Panc1 (cell line): ENCODE measurements around the gene AHDC1. TPM values are rescaled to one million over a fixed set of nuclear protein-coding genes. Genes with fewer than 3 reads are reported as not detected.
"Not testable (repeated sequence)": the region's sequence is repeated elsewhere in the genome, so short reads cannot be mapped to it uniquely, and the experiment has no call there.

ENCODE experiments used
- ATAC-seq: fragments of 200-7000 bp; cut with Tn5 transposase; 2 replicates; pipeline ENCODE4 v1.9.1; 2020; ENCODE audit warnings: mild to moderate bottlenecking, moderate library complexity
- BruUV-seq: library from RNA; stranded (reverse); fragments of 400-500 nt; replicated peaks from 2 replicates; lab custom pipeline; 2021; lab: Mats Ljungman, UMichigan
- CTCF ChIA-PET: fragments of 300-600 bp; sonication (Branson Sonifier 250); formaldehyde crosslinking; loops from one replicate; lab custom pipeline; 2022; ENCODE audit warnings: antibody characterized with exemption; lab: Charles Lee
- POLR2A ChIA-PET: fragments of 300-600 bp; sonication (Branson Sonifier 250); formaldehyde crosslinking; loops from one replicate; lab custom pipeline; 2022; ENCODE audit warnings: antibody characterized with exemption; lab: Charles Lee
- DNase-seq: peaks from one replicate; pipeline ENCODE4 v3.0.0-alpha.2; 2010; ENCODE audit warnings: low read depth, low spot score
- H3K27ac ChIP-seq: 2 replicates; pipeline ENCODE4 v1.5.1; 2011; ENCODE audit warnings: mild to moderate bottlenecking, low read length, inconsistent platforms
- H3K27me3 ChIP-seq: fragments of 200-500 bp; sonication (Bioruptor generic); 2 replicates; pipeline ENCODE4 v1.6.0; 2014; ENCODE audit warnings: low read length, inconsistent platforms; ENCODE audit not compliant: control insufficient read depth, insufficient read depth
- H3K36me3 ChIP-seq: fragments of 200-500 bp; sonication (Bioruptor generic); 2 replicates; pipeline ENCODE4 v1.5.1; 2014; ENCODE audit warnings: inconsistent platforms, mild to moderate bottlenecking, low read length, moderate library complexity; ENCODE audit not compliant: control insufficient read depth, insufficient read depth
- H3K4me1 ChIP-seq: 2 replicates; pipeline ENCODE4 v1.5.1; 2011; ENCODE audit warnings: inconsistent platforms, mild to moderate bottlenecking, low read length, moderate library complexity; ENCODE audit not compliant: control insufficient read depth, insufficient read depth
- H3K4me3 ChIP-seq, 2 experiments: 2 replicates each; pipeline ENCODE4 v1.5.1; 2011 to 2012; ENCODE audit warnings: low read depth in 2 of 2, low read length in 2 of 2, mild to moderate bottlenecking in 2 of 2, inconsistent platforms in 1 of 2, moderate library complexity in 1 of 2
- H3K9me3 ChIP-seq: fragments of 200-500 bp; sonication (Bioruptor generic); 2 replicates; pipeline ENCODE4 v1.5.1; 2014; ENCODE audit warnings: low read depth, mild to moderate bottlenecking, inconsistent platforms, low read length, moderate library complexity; ENCODE audit not compliant: control insufficient read depth, insufficient read depth
- POLR2AphosphoS5 ChIP-seq: IDR thresholded peaks from 2 replicates; pipeline ENCODE4 v1.6.1; 2012; ENCODE audit warnings: mild to moderate bottlenecking, low read depth, low read length, moderate library complexity
- SIN3A ChIP-seq: IDR thresholded peaks from 2 replicates; pipeline ENCODE4 v1.6.1; 2012; ENCODE audit warnings: low read depth, mild to moderate bottlenecking, low read length, moderate library complexity, borderline replicate concordance; ENCODE audit not compliant: insufficient read depth
- TCF7L2 ChIP-seq: IDR thresholded peaks from 2 replicates; pipeline ENCODE4 v1.6.1; 2011; ENCODE audit warnings: mild to moderate bottlenecking, low read depth, low read length, inconsistent platforms
- in situ Hi-C: cut with HindIII; loops from 2 replicates; pipeline ENCODE4 v1.10.0; 2016; ENCODE audit warnings: low sequenced_read_pairs, low pct_unique_long_range_greater_than_20kb
- intact Hi-C: fragments of 100-400 bp; cut with micrococcal nuclease; formaldehyde crosslinking; loops from one replicate; pipeline ENCODE4 v1.10.0; 2022; ENCODE audit not compliant: unreplicated experiment
- total RNA-seq: library from RNA; stranded (reverse); gene quantifications from one replicate; pipeline ENCODE4 v1.2.1, GENCODE V29; 2021; ENCODE audit not compliant: unreplicated experiment
- TF ChIP-seq, protein P1 (sequence below): fragments of 450-650 bp; IDR thresholded peaks from 2 replicates; pipeline ENCODE4 v1.5.1; 2017; ENCODE audit warnings: mild to moderate bottlenecking
- TF ChIP-seq, protein P2 (sequence below), 2 experiments: IDR thresholded peaks; 2 replicates each; pipeline ENCODE4 v1.6.1; 2011 to 2012; ENCODE audit warnings: low read depth in 2 of 2, control low read depth in 1 of 2, low read length in 1 of 2, mild to moderate bottlenecking in 1 of 2, moderate library complexity in 1 of 2; ENCODE audit not compliant: insufficient read depth in 1 of 2

AHDC1 gene
- total RNA-seq, 1 experiment from 2014 or later = 47.1 TPM

DNA sequence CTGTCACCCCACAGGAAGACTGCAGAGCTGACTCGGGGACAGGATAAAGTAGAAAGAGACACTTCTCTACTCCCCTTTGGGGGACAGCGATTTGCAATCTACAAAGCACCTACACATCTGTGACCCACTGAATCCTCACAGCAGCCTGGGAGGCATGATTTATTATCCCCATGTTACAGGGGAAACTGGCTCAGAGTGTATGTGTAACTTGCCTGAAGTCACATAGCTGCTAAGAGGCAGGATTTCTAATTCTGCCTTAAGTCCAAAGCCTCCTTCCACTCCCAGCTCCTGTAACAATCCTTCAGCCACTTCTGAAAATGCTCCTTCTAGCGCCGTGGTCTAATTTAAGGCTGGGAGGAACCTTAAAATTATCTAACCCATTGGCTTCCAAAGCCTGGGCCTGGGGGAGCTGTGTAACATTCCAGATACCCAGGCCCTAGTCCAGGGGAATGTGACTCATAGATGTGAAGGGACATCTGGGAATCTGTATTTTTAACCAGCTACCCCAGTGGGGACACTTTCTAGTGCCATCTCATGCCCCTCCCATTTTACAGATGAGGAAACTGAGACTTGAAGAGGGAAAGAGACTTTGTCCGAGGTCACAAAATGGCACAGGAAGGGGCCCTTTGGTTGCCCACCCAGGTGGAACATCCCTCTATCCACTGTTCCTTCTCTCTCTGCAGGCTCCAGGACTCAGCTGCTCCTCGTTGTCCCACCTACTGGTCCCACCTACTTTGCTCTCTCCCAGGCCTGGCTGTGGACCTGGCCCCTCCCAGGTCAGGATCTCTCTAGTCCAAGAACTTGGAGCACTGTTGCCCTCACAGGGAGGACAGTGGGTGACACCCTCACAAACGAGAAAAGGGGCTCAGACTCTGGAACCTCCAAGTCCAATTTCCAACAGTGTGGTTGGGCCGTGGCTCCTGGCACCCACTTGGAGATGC is 48.9 kb downstream of the AHDC1 start:
- intact Hi-C loops = loop anchor here (5.0 kb wide), 1 partner anchor 52 kb away; no protein-coding TSS in a partner anchor
- no TSS peak for BruUV-seq
- no peaks in the 10 kb centered on the region for H3K9me3 ChIP-seq
- H3K27me3 ChIP-seq = no peaks in the 10 kb centered on the region
- TF ChIP-seq, protein P1, sequence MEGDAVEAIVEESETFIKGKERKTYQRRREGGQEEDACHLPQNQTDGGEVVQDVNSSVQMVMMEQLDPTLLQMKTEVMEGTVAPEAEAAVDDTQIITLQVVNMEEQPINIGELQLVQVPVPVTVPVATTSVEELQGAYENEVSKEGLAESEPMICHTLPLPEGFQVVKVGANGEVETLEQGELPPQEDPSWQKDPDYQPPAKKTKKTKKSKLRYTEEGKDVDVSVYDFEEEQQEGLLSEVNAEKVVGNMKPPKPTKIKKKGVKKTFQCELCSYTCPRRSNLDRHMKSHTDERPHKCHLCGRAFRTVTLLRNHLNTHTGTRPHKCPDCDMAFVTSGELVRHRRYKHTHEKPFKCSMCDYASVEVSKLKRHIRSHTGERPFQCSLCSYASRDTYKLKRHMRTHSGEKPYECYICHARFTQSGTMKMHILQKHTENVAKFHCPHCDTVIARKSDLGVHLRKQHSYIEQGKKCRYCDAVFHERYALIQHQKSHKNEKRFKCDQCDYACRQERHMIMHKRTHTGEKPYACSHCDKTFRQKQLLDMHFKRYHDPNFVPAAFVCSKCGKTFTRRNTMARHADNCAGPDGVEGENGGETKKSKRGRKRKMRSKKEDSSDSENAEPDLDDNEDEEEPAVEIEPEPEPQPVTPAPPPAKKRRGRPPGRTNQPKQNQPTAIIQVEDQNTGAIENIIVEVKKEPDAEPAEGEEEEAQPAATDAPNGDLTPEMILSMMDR = no peak
- TF ChIP-seq, protein P2, sequence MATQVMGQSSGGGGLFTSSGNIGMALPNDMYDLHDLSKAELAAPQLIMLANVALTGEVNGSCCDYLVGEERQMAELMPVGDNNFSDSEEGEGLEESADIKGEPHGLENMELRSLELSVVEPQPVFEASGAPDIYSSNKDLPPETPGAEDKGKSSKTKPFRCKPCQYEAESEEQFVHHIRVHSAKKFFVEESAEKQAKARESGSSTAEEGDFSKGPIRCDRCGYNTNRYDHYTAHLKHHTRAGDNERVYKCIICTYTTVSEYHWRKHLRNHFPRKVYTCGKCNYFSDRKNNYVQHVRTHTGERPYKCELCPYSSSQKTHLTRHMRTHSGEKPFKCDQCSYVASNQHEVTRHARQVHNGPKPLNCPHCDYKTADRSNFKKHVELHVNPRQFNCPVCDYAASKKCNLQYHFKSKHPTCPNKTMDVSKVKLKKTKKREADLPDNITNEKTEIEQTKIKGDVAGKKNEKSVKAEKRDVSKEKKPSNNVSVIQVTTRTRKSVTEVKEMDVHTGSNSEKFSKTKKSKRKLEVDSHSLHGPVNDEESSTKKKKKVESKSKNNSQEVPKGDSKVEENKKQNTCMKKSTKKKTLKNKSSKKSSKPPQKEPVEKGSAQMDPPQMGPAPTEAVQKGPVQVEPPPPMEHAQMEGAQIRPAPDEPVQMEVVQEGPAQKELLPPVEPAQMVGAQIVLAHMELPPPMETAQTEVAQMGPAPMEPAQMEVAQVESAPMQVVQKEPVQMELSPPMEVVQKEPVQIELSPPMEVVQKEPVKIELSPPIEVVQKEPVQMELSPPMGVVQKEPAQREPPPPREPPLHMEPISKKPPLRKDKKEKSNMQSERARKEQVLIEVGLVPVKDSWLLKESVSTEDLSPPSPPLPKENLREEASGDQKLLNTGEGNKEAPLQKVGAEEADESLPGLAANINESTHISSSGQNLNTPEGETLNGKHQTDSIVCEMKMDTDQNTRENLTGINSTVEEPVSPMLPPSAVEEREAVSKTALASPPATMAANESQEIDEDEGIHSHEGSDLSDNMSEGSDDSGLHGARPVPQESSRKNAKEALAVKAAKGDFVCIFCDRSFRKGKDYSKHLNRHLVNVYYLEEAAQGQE (IDR thresholded peaks at IDR 0.05; ENCODE audit: insufficient read depth in 1 of 2, low read depth in 2 of 2, low read length in 1 of 2) = no peak
- TF ChIP-seq POLR2AphosphoS5 (no peak), TCF7L2 (no peak), SIN3A (no peak)
- no peak overlapping the region for H3K4me3 ChIP-seq
- ChIA-PET CTCF (interaction anchor here (0.5 to 2.8 kb wide), 3 partner anchors 15 to 46 kb away, joined by 3 to 46 read pairs (median 18); no protein-coding TSS in a partner anchor), POLR2A (no interaction called here)
- no peaks in the 10 kb centered on the region; the same call in 1 of the 2 replicates for H3K36me3 ChIP-seq
- no peak overlapping the region; the same call in 1 of the 2 replicates for H3K27ac ChIP-seq
- ATAC-seq (no peak), DNase-seq (no peak)
- in situ Hi-C loops = no loop called here
- peaks cover 36% of the 10 kb centered on the region for H3K4me1 ChIP-seq

DNA sequence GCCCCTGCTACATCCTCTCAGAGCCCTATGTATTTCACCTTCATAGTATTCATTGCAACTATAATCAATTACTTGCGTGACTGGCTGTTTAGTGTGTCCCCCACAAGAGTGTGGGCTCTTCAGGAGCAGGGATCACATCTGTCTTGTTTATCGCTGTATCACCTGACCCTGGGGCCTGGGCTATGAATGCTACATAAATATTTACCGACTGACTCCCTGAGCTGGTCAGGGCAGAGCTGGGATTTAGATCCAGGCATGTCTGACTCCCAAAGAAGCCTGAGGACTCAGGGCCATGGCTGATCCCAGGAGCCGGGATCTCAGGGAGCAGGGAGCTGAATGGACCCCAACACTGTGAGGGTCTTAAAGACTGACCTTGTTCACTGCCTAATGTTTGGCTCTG is 49.7 kb downstream of the AHDC1 start:
- no TSS peak for BruUV-seq
- Histone ChIP-seq H3K27ac (no peak overlapping the region; the same call in 1 of the 2 replicates), H3K27me3 (no peaks in the 10 kb centered on the region), H3K36me3 (no peaks in the 10 kb centered on the region; the same call in 1 of the 2 replicates), H3K4me1 (peaks cover 33% of the 10 kb centered on the region), H3K4me3 (no peak overlapping the region), H3K9me3 (no peaks in the 10 kb centered on the region)
- POLR2A ChIA-PET = no interaction called here
- intact Hi-C loops = no loop called here
- in situ Hi-C loops = no loop called here
- DNase-seq (no peak), ATAC-seq (no peak)
- CTCF ChIA-PET = no interaction called here
- TF ChIP-seq TCF7L2 (no peak), SIN3A (no peak), POLR2AphosphoS5 (no peak)
- TF ChIP-seq, protein P2 (IDR thresholded peaks at IDR 0.05; ENCODE audit: insufficient read depth in 1 of 2, low read depth in 2 of 2, low read length in 1 of 2) = no peak
- TF ChIP-seq, protein P1 = no peak

DNA sequence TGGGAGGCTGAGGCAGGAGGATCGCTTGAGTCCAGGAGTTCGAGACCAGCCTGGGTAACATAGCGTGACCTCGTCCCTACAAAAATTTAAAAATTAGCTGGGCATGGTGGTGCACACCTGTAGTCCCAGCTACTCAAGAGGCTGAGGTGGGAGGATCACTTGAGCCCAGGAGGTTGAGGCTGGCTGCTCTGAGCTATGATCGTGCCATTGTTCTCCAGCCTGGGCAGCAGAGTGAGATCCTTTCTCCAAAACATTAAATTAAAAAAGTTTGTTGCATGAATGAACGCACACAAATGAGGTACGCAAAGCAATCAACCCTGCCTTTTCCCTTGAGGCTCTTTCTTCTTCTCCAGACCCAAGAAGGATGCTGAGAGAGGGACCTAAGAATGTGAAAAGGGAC is 50.1 kb downstream of the AHDC1 start:
- CTCF ChIA-PET, BruUV-seq, H3K36me3 ChIP-seq, DNase-seq, in situ Hi-C loops, H3K27ac ChIP-seq, POLR2A ChIA-PET, H3K9me3 ChIP-seq, H3K4me3 ChIP-seq, ATAC-seq, H3K27me3 ChIP-seq, intact Hi-C loops: not testable (repeated sequence)
- peaks cover 33% of the 10 kb centered on the region for H3K4me1 ChIP-seq
